Adipocyte (in vitro differentiated cells): ENCODE results near the gene MBNL2.

Experiments used
- DNase-seq: peaks from one replicate; pipeline ENCODE4 v3.0.0-alpha.2; 2015; ENCODE audit warnings: low read depth
- H3K27me3 ChIP-seq: replicated peaks from 2 replicates; pipeline ENCODE4 v1.7.0; 2013; ENCODE audit warnings: mild to moderate bottlenecking, low read length, moderate library complexity; ENCODE audit not compliant: control insufficient read depth, insufficient read depth
- H3K36me3 ChIP-seq: 2 replicates; pipeline ENCODE4 v1.7.0; 2013; ENCODE audit warnings: low read length, mild to moderate bottlenecking, moderate library complexity; ENCODE audit not compliant: control insufficient read depth, insufficient read depth, severe bottlenecking
- H3K4me1 ChIP-seq: 2 replicates; pipeline ENCODE4 v1.7.0; 2013; ENCODE audit warnings: mild to moderate bottlenecking, low read length, moderate library complexity; ENCODE audit not compliant: control insufficient read depth, insufficient read depth
- H3K4me3 ChIP-seq: 2 replicates; pipeline ENCODE4 v1.7.0; 2013; ENCODE audit warnings: mild to moderate bottlenecking, low read length, moderate library complexity
- H3K9ac ChIP-seq: 2 replicates; pipeline ENCODE4 v1.7.0; 2013; ENCODE audit warnings: mild to moderate bottlenecking, low read length, moderate library complexity
- H3K9me3 ChIP-seq: 2 replicates; pipeline ENCODE4 v1.7.0; 2013; ENCODE audit warnings: mild to moderate bottlenecking, low read length, moderate library complexity; ENCODE audit not compliant: control insufficient read depth

The MBNL2 gene

DNA sequence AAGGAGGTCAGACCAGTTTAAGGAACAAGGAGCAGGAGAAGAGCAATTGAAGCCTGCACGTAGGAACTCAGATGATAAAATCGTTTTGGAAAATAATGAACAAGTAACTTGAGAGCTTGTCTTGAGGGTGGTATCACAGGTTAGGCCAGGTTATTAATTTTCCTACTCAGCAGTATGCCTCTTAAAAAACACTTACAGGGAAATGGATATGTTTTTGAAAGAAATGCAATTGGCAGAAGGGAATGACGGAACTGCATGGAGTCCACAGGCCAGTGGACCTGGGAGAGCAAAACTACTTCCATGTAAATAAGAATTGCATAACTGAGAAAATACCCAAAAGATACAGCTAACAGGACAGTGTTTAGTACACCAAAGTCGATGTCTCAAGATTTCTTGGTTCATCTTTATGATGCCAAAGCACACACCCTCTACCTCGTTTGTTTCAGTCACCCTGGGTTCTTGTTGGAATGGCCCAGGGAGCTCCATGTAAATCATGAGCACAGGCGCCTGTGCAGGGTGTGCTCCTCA, 35.2 kb downstream of the MBNL2 start:
- DNase-seq = no peak
- Histone ChIP-seq H3K4me1 (peaks cover 85% of the 10 kb centered on the region), H3K9ac (peak overlapping the region; percentile 75), H3K36me3 (no peaks in the 10 kb centered on the region), H3K27me3 (no peaks in the 10 kb centered on the region), H3K4me3 (peak overlapping the region; percentile 63), H3K9me3 (no peaks in the 10 kb centered on the region)

DNA sequence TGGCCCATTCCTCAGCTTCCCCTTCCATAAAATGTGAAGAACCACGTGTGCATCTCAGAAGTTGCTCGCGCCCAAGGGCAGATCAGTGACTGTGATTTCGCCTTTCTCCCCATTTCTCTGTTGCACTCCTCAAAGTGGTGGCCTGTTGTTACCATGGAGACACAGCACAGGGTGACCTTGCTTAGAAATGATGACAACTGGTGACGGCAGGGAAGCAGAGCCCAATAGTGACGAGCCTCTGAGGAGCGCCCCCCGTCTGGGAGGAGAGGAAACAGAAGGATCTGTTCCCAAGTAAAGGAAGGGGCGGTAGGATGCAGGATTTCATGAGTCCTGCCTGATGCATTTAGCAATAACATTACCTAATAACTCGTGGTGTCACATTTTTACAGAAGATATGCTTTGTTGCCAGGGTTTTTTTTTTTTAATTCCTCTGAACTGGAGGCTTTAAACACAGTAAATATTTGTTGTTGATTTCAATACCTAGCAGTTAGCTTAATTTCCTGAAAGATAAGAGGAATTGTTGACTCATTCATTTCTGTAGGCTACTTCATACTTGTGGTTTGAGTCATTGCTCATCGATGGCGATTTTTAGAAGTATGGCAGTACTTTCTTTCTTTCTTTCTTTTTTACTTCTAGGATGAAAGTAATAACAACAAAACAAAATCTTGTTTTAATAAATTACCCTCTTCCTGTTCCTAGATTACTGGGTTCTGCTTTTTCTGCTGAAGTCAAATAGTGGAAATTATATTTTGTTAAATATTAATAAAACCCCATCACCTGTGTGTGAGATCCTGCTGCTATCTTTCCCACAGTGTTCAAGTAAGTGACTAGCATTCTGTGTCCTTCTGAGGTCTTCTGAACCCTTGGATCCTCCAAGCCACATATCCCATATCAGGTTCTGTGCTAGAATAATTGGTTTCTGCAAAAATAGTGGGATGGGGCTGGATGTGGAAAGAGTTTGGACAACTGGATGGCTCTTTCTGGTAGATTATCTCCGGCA, 36.0 kb downstream of the MBNL2 start:
- Histone ChIP-seq H3K9ac (peak overlapping the region; percentile 75), H3K27me3 (no peaks in the 10 kb centered on the region), H3K36me3 (no peaks in the 10 kb centered on the region), H3K4me3 (peak overlapping the region; percentile 63), H3K9me3 (no peaks in the 10 kb centered on the region), H3K4me1 (peaks cover 79% of the 10 kb centered on the region)
- peak; percentile 85 for DNase-seq

DNA sequence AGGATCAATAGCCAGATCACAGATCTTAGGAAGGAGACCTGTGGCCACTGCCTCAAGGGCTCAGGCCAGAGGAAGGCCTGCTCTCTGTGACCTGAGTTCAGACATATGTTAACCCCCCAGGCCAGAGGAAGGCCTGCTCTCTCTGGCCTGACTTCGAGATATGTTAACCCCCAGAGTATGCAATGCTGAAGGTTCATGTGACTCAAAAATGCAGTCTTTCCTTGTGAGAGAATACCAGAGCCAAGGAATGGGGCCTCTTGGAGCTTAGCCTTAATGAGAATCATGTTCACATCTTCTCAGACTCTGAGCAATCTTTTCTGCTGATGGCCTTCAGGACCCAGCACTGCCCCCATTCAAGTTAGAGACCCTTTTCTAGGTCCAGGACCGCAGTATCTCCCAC, 36.7 kb downstream of the MBNL2 start:
- no peaks in the 10 kb centered on the region for H3K9me3 ChIP-seq
- peaks cover 2% of the 10 kb centered on the region for H3K36me3 ChIP-seq
- DNase-seq = peak; percentile 61
- H3K4me1 ChIP-seq = peaks cover 76% of the 10 kb centered on the region
- H3K27me3 ChIP-seq = no peaks in the 10 kb centered on the region
- H3K9ac ChIP-seq = peak overlapping the region; percentile 75
- H3K4me3 ChIP-seq = peak overlapping the region; percentile 42

DNA sequence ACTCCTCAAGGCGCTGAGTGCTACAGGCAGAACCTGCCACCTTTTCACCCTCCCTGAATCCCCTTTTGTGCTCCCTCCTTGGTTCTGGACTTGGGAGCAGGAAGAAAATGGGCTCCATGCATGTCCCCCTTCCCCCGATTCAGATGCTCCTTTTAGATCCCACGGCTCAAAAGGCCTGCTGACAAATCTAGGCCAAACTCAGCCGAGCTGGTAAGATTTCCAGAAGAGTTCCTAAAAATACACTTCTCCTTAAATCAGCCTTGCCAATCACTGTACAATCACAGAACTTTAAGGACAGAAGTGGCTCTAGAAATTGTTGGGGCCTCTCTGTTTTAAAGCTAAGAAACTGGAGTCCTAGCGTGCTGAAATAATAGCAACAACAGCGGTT, 37.3 kb downstream of the MBNL2 start:
- no peaks in the 10 kb centered on the region for H3K27me3 ChIP-seq
- peaks cover 3% of the 10 kb centered on the region for H3K36me3 ChIP-seq
- peak overlapping the region; percentile 75 for H3K9ac ChIP-seq
- no peaks in the 10 kb centered on the region for H3K9me3 ChIP-seq
- H3K4me1 ChIP-seq = peaks cover 73% of the 10 kb centered on the region
- no peak for DNase-seq
- H3K4me3 ChIP-seq = peak overlapping the region; percentile 42

DNA sequence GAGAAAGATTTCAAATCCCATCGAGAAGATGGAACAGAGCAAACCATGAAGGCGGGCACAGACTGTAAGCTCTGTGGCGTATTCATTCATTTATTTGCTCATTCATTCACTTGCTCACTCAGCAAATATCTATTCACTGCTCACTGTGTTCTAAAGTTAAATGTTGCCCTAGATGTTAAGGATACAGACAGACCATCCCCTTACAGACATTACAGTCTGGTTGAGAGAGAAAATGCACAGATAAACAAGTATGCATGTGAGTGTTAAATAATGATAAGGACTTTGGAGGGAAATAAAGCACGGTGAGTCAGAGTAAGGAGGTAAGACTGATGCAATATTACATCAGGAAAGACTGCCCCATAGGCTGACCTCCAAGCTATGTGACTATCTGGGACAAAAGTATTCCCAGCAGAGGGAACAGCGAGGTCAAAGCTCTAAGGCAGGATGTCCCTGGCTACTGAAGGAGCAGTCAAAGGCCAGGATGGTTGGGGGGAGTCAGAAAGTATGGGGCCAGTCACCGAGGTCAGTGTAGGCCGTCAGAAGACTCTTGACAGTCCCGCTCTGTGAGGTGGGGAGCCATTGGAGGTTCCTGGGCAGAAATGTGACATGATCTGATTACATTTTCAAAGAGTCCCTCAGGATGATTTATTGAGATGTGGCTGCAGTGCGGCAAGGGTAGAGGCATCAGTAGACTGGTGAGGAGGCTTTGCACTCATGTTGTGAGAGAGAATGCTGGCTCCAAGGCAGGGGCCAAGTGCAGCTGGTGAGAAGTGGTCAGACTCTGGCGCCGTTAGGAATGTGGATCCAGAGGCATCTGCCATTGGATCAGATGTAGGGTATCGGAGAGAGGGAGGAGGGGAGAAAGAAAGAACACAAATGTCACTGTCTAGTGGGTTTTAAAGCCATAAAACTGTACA, 37.9 kb downstream of the MBNL2 start:
- Histone ChIP-seq H3K4me1 (peaks cover 71% of the 10 kb centered on the region), H3K36me3 (peaks cover 3% of the 10 kb centered on the region), H3K4me3 (peak overlapping the region; percentile 42), H3K27me3 (no peaks in the 10 kb centered on the region), H3K9ac (peak overlapping the region; percentile 75), H3K9me3 (no peaks in the 10 kb centered on the region)
- peak; percentile 61 for DNase-seq

DNA sequence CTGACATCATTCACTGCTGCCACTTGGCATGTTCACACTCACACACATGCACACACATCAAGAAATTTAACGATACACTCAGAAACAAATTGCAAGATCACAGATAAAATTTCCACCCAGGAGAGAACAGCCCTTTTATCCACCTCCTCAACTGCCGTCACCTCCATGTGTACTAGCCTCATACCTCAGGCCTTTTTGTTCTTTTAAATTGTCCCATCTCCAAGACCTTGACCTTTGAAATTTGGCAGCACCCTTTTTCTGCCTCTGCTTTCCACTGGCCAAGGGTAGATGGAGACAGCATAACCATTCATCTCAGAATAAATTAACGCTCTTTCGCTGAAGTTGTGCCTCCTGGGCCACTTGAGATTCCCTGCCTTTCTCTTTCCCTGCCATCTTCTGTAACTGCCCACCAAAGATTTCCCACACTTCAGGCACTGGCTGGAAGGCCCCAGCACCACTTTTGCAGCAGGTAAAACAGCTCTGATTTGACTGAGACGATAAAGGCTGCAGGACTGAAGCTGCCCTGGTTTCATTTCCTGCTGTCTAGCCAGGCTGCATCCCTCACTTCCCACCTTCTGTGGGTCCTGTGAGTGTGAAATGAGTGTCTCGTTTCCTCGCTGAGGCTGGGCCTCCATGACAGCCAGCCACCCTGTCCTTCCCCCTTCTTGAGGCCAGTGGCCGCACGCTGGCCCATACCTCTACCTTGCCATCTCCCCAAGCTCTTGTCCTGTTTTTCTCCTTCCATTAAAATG, 39.3 kb downstream of the MBNL2 start:
- H3K9ac ChIP-seq = no peak overlapping the region
- peaks cover 63% of the 10 kb centered on the region for H3K4me1 ChIP-seq
- DNase-seq = no peak
- no peak overlapping the region for H3K4me3 ChIP-seq
- no peaks in the 10 kb centered on the region for H3K27me3 ChIP-seq
- H3K36me3 ChIP-seq = peaks cover 3% of the 10 kb centered on the region
- H3K9me3 ChIP-seq = no peaks in the 10 kb centered on the region

DNA sequence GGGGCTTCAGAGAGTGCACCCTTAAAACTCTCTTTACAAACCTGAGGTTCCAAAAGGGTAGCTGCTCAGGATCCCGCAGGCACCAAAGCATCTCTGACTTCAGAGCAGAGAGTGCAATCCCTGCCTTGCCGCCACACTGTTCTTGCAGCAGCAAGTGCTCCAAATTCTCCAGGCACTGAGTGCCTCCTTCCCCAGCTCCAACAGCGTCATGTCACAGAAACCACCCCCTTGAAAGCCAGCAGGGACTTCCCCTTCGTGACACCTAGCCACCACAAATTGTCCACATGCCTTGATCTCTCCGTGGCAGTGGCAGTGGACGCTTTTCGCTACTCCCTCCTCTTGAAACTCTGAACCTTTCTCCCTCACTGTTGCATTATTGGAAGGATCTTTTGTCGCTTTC, 39.9 kb downstream of the MBNL2 start:
- DNase-seq = no peak

DNA sequence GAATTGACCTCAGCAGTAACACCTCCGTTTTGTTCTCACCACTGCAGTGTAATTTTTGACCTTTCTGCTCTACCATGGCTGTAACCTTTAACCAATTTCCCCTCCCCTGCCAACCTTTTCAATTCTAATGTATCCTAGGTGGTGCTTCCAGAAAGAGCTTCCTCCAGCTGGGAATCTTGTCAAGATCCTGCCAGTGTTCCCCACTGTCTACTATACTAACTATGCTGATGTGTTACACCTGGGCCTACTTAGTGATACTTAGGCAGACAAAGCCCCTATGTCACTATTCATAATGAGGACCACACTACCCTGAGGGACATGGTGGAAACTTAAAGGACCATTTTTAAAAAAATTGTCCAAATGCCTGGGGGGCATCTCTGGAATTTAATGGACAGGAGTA, 41.0 kb downstream of the MBNL2 start:
- Histone ChIP-seq H3K9me3 (no peaks in the 10 kb centered on the region), H3K9ac (no peak overlapping the region), H3K27me3 (no peaks in the 10 kb centered on the region), H3K4me1 (peaks cover 58% of the 10 kb centered on the region), H3K36me3 (peaks cover 10% of the 10 kb centered on the region), H3K4me3 (no peak overlapping the region)
- DNase-seq = no peak

More for the DNA sequence above, 39.9 kb downstream of the MBNL2 start:
- no peaks in the 10 kb centered on the region for H3K27me3 ChIP-seq
- no peaks in the 10 kb centered on the region for H3K9me3 ChIP-seq
- H3K36me3 ChIP-seq = peaks cover 3% of the 10 kb centered on the region
- no peak overlapping the region for H3K4me3 ChIP-seq
- no peak overlapping the region for H3K9ac ChIP-seq
- peaks cover 60% of the 10 kb centered on the region for H3K4me1 ChIP-seq

DNA sequence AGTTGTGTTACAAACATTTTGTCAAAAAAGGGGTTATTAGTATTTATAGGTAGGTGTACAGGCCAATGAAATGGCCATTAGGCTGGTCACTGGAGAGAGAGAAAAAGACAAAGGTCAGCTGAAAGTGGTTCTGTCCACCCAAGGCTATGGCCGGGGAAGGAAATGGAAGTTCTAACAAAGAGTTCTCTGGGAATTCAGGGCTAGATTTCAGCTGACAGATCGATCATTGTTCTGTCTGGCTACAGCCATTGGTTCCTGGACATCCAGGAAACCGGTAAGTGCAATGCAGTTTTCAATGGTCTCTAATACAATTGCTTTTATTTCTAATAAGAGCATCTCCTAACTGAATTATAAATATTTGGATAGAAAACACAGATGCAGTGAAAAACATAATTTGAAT, 42.5 kb downstream of the MBNL2 start:
- H3K9me3 ChIP-seq = no peaks in the 10 kb centered on the region
- no peak overlapping the region for H3K4me3 ChIP-seq
- H3K9ac ChIP-seq = no peak overlapping the region
- no peaks in the 10 kb centered on the region for H3K27me3 ChIP-seq
- DNase-seq = no peak
- peaks cover 17% of the 10 kb centered on the region for H3K36me3 ChIP-seq
- peaks cover 43% of the 10 kb centered on the region for H3K4me1 ChIP-seq

DNA sequence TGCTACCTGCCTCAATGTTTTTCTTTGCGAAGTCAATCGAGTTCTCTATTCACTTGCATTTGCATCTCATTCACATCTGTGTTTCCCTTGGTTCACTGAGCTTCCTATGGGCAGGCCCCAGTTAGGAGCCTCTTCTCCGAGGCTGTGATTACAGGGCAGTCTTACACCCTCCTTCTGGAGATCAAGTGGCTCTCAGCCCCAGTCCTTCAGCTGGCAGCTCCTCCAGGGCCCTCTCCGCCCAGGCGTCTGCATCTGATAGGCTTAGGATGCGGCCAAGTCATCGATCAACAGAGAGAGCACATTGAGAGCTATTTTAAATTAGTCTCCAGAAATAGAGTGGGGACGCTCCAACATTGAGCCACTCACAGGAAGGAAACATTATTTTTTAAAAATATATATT, 44.2 kb downstream of the MBNL2 start:
- no peak overlapping the region for H3K4me3 ChIP-seq
- peaks cover 26% of the 10 kb centered on the region for H3K4me1 ChIP-seq
- H3K36me3 ChIP-seq = peaks cover 17% of the 10 kb centered on the region
- no peak overlapping the region for H3K9ac ChIP-seq
- H3K9me3 ChIP-seq = no peaks in the 10 kb centered on the region
- DNase-seq = no peak
- no peaks in the 10 kb centered on the region for H3K27me3 ChIP-seq
